ENCODE data around the gene CDON.

The CDON gene

GRCh38 chr11:125929445-125930075, 133.1 kb downstream of the CDON start:
- no peaks in the 10 kb centered on the region for H3K4me1 ChIP-seq (ENCODE audit: insufficient read depth, low read length)
- no peak overlapping the region for H3K4me2 ChIP-seq (ENCODE audit: insufficient read depth, low read length)
- ATAC-seq (ENCODE audit: insufficient read depth, low read depth) (no peak), DNase-seq (no peak)
- no peaks in the 10 kb centered on the region for H3K79me2 ChIP-seq (ENCODE audit: insufficient read depth, low read length)
- no peak overlapping the region for H3K9ac ChIP-seq (ENCODE audit: low read depth, low read length)
- H2AFZ ChIP-seq (ENCODE audit: low read depth, low read length), result no peak overlapping the region
- peaks cover 14% of the 10 kb centered on the region for H3K27me3 ChIP-seq (ENCODE audit: insufficient read depth, low read length, poor library complexity)
- H4K20me1 ChIP-seq (ENCODE audit: insufficient read depth, low read length), result no peaks in the 10 kb centered on the region
- TF ChIP-seq EZH2 (IDR thresholded peaks at IDR 0.05; ENCODE audit: borderline replicate concordance, low read depth, low read length, severe bottlenecking), result no peak
- no peak for TF ChIP-seq CTCF (IDR thresholded peaks at IDR 0.05; ENCODE audit: borderline replicate concordance, extremely low read depth, low read length, poor library complexity, severe bottlenecking)
- H3K9me3 ChIP-seq (ENCODE audit: insufficient read depth, low read length, severe bottlenecking), result no peaks in the 10 kb centered on the region
- H3K36me3 ChIP-seq (ENCODE audit: insufficient read depth, low read length), result no peaks in the 10 kb centered on the region
- H3K27ac ChIP-seq (ENCODE audit: low read length), result no peak overlapping the region
- H3K4me3 ChIP-seq (ENCODE audit: low read depth in 1 of 2, low read length in 2 of 2), result no peak overlapping the region

- Histone ChIP-seq H3K9me3 (ENCODE audit: insufficient read depth, low read length, severe bottlenecking) (no peaks in the 10 kb centered on the region), H3K9ac (ENCODE audit: low read depth, low read length) (no peak overlapping the region), H3K4me3 (ENCODE audit: low read depth in 1 of 2, low read length in 2 of 2) (no peak overlapping the region), H3K27me3 (ENCODE audit: insufficient read depth, low read length, poor library complexity) (peaks cover 3% of the 10 kb centered on the region), H3K27ac (ENCODE audit: low read length) (no peak overlapping the region), H2AFZ (ENCODE audit: low read depth, low read length) (no peak overlapping the region), H4K20me1 (ENCODE audit: insufficient read depth, low read length) (no peaks in the 10 kb centered on the region), H3K4me2 (ENCODE audit: insufficient read depth, low read length) (no peak overlapping the region), H3K4me1 (ENCODE audit: insufficient read depth, low read length) (no peaks in the 10 kb centered on the region), H3K36me3 (ENCODE audit: insufficient read depth, low read length) (no peaks in the 10 kb centered on the region), H3K79me2 (ENCODE audit: insufficient read depth, low read length) (no peaks in the 10 kb centered on the region)
- DNase-seq (no peak), ATAC-seq (ENCODE audit: insufficient read depth, low read depth) (no peak)
- TF ChIP-seq EZH2 (IDR thresholded peaks at IDR 0.05; ENCODE audit: borderline replicate concordance, low read depth, low read length, severe bottlenecking) (no peak), CTCF (IDR thresholded peaks at IDR 0.05; ENCODE audit: borderline replicate concordance, extremely low read depth, low read length, poor library complexity, severe bottlenecking) (no peak)
Measured at GRCh38 chr11:125926682-125927081, 136.0 kb downstream of the CDON start.

- Histone ChIP-seq H3K79me2 (ENCODE audit: insufficient read depth, low read length) (no peaks in the 10 kb centered on the region), H4K20me1 (ENCODE audit: insufficient read depth, low read length) (no peaks in the 10 kb centered on the region), H3K4me2 (ENCODE audit: insufficient read depth, low read length) (no peak overlapping the region), H3K27me3 (ENCODE audit: insufficient read depth, low read length, poor library complexity) (no peaks in the 10 kb centered on the region), H3K9ac (ENCODE audit: low read depth, low read length) (no peak overlapping the region), H3K4me3 (ENCODE audit: low read depth in 1 of 2, low read length in 2 of 2) (no peak overlapping the region), H2AFZ (ENCODE audit: low read depth, low read length) (no peak overlapping the region), H3K36me3 (ENCODE audit: insufficient read depth, low read length) (no peaks in the 10 kb centered on the region), H3K9me3 (ENCODE audit: insufficient read depth, low read length, severe bottlenecking) (no peaks in the 10 kb centered on the region), H3K4me1 (ENCODE audit: insufficient read depth, low read length) (no peaks in the 10 kb centered on the region), H3K27ac (ENCODE audit: low read length) (no peak overlapping the region)
- TF ChIP-seq CTCF (IDR thresholded peaks at IDR 0.05; ENCODE audit: borderline replicate concordance, extremely low read depth, low read length, poor library complexity, severe bottlenecking), result no peak
- TF ChIP-seq EZH2 (IDR thresholded peaks at IDR 0.05; ENCODE audit: borderline replicate concordance, low read depth, low read length, severe bottlenecking), result no peak
- DNase-seq (no peak), ATAC-seq (ENCODE audit: insufficient read depth, low read depth) (no peak)
Measured at GRCh38 chr11:125925804-125926203, 136.9 kb downstream of the CDON start.

All from DND-41 (cell line).